ENCODE measurements around the gene NUB1.

NUB1 gene

DNA sequence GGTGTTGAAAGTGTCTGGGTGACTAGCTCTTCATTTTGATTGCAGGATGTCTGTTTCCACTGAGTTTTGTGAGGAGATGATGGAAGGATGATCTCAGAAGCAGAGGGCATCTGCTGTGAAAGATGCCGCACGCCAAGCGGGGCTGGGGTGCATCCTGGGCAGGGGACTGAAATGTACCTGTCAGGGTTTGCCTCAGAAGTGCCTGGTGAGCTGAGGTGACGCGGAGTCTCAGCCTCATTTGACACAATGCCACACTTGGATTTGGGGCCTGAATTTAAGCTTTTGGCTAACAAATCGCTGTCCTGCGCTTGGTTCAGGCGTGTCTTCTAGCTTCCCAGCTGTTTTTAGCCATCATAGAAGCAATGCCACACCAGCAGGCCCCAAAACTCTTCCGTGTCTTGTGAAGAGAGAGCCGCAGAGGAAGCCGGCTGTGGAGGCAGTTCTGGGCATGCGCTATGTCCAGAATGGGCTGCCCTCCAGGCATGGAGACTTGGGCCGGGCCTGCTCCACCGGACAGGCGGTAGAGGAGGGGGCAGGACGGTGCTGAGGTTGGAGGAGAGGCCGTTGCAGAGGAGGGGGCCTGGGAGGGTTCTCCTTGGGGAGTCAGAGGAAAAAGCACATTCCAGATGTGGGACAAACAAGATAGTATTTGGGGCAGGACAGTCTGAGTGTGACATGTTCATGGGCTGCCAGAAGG, 37.0 kb downstream of the NUB1 start:
- no peak for DNase-seq

DNA sequence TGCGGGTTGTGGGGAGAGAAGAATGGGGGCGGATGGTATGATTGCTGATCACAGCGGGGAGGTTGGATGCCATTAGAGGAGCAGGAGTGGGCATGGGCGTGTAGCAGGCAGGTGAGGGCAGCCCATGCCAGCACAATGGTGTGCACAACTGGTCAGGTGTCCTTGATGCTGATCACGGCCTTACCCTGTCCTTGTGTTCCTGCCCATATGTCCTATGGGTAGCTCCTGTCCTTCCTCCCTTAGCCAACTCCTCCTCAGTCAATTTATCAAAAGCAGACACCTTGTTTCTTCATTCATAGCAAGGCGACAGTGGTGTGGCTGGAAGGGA, 37.5 kb downstream of the NUB1 start:
- no peak for DNase-seq

- no peak for DNase-seq
These were observed 38.1 kb downstream of the NUB1 start for GRCh38 chr7:151379534-151380198.

DNA sequence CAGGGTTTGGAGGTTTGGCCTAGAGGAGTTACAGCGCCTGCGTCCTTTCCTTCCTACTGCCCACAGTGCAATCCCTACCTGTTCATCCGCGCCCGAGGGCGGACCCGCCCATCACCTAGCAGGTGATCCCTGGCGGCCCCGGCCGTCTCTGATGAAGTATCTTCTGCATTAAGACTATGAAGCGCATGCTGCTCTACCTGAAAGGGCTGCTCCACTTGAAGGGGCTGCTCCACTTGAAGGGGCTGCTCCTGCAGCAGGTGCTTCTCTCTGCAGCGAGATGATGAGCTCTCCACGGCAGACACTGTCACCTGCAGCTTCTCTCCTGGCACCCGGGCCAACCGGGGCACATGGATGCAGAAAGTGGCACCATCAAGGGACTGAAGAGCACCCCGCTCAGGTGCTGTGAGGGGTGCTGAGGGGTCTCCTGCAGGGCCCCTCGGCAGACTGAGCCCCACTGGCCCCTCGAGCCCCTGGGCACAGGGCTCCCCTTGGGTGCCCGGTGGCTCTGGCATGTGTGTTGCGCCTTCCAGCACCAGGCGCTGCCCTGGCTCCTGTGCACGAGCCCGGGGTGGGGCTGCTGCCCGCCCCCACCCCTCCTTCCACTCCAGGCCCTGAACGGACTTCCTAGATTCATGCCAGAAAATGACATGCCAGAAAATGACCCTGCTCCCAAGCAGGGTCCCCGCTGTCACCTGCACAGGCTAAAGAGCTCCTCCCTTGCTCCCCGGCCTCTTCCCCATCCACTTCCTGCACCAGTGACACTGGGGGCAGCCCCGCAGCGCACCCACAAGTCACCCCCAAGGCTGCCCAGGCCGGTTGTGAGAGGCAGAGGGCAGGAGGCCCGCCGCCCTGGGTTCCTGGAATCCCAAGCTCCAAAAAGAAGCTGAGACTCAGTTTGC, 38.8 kb downstream of the NUB1 start:
- DNase-seq, result no peak

DNA sequence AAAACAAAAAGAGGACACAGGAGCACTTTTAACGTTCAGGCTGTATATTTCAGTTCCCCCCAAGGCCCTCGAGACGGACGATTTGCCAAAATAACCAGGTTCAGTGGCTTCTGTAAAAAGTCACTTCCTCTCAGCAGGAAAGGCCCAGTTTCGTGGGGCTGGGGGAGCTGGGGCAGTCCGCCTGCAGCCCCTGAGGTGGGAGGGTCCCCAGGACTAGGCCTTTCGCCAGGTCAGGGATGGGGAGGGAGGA, 39.4 kb downstream of the NUB1 start:
- DNase-seq, result no peak

GRCh38 chr7:151381348-151382078, 39.9 kb downstream of the NUB1 start:
- DNase-seq, result no peak

GRCh38 chr7:151382079-151382885, 40.7 kb downstream of the NUB1 start:
- DNase-seq, result no peak

- DNase-seq, result no peak
These were observed 42.2 kb downstream of the NUB1 start for GRCh38 chr7:151383638-151384351.

DNA sequence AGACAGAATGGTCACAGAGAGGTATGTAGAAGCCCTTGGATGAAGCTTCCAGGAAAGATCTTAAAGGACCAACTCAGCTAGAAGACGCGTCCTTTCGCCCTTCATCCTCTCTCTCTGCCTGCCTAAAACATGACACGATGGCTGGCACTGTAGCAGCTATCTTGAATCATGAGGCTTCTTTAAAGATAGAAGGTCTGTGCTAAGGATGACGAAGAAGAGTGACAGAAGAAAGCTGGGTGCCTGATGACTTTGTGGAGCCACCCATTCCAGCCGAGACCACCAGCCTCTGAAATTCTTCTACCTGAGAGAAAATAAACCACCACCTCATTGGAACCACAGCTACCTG, 42.7 kb downstream of the NUB1 start:
- no peak for DNase-seq

GRCh38 chr7:151384776-151385625, 43.4 kb downstream of the NUB1 start:
- no peak for DNase-seq

DNA sequence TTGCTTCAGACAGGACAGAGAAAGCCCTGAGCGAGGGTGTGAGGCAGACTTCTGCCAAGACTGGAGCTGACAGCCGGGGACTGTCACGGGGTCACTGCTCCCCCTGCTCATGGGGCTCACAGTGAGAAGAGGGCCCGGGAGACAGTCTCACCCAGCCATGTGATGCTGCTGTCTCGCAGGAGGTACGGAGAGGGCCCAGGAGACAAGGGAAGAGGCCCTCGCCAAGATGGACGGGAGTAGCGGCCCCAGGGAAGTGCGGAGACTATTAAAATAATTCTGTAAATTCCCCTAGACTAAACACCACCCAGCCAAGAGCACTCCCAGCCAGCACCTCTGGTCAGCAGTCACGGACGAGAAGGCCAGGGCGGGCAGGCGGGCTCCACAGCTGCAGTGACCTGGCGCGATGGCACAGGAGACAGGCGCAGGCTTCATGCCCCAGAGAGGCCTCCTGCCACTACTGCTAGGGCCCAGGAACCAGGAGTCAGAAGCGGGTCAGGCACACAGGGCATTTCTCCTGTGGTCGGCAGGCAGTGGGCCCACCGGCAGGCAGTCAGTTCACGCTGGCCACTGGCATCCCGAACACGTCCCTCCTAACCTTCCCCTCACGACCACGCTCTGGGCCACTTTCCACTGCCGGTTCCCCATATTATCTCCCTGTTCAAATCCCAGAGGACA, 44.2 kb downstream of the NUB1 start:
- no peak for DNase-seq

DNA sequence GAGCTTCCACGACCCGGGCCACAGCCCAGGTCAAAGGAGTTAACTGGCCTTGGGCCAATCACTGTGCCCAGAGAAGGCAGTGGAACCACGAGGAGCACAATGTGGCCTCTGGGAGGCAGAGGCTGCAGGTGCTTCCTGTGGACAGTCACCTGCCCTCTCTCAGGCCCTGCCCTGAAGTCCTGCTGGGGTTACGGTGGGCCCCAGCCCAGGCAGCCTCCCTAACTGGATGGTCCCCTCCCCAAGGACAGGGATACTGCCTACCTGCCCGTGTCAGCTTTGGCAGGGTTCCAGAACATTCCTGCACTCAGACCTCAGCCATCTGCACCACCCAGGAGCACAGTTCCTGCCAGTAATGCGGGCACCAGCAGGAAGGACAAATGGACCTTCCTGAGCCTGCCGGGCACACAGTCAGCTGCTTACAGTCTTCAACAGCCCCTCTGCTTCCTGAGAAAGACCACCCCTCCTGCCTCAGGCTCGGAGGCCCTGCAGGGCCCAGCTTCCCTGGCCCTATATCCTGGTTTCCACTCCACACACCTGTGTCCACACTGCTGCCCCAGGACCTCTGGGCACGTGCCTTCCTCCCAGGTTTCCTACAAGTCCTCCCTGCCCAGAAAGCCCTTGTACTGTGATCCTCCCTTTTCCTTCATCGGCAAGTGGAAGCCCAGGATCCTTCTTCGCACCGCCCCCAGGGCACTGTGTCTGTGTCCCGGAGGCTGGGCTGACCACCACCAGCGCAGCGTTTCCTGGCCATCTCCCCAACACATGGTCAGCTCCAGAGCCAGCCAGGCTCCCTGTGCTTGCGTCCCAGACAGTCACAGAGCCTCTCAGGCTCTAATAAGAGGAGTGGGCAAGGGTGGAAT, 44.9 kb downstream of the NUB1 start:
- no peak for DNase-seq

DNA sequence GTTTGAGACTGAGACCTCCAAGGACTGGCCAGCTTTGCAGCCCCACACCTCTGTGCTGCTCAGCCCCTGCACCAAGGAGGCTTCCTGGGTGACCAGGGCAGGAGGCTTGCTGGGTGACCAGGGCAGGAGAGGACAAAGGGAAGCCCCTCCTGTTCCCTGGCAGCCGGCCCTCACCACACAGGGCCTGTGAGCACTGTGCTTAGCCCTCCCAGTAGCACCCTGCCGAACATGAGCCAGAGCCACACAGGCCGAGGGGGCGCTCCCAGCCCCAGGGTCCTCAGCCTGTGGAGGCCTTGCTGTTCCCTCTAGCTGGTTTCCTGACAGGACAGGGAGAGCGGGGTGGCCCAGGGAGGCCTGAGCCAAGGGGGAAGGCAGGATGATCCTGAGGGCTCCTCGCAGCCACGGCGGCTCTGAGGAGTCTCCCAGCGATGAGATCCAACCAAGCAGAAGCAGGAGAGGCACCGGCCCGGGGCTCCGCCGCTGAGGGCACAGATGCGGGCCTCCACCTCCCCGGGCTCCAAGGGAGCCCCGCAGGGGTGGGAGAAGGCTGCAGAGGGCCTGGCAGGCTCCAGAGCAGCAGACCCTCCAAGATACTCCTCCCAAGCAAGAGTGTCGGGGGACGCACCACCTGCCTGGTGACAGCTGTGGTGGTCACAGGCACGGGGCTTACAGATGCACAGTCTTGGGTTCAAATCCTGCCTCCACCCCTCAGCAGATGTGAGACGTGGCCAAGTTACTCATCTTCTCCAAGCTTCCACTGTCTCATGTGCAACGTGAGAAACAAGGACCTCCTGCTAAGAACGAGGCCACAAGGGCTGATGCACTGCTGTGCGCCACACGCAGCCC, 45.8 kb downstream of the NUB1 start:
- DNase-seq, result no peak

- DNase-seq, result no peak
These were observed 46.3 kb downstream of the NUB1 start for GRCh38 chr7:151388007-151388297.

DNA sequence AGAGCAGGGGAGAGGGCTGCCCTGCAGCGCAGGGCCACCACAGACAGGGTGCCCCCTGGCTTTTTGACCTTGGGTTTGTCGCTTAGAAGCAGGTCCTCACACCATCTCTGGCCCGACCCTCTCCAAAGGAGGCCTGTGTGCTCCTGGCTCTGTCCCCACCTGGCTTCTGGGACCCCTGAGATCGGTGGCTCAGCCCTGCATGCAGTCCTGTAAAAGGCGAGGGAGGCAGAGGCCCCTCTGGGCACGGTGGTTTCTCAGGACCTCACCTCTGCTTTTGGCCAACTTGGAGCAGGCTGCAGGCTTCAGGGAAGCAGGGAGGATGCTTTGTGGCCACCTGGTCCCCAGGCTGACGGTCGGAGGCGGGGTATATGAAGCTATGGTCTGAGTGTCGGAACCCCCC, 46.8 kb downstream of the NUB1 start:
- DNase-seq, result no peak

DNA sequence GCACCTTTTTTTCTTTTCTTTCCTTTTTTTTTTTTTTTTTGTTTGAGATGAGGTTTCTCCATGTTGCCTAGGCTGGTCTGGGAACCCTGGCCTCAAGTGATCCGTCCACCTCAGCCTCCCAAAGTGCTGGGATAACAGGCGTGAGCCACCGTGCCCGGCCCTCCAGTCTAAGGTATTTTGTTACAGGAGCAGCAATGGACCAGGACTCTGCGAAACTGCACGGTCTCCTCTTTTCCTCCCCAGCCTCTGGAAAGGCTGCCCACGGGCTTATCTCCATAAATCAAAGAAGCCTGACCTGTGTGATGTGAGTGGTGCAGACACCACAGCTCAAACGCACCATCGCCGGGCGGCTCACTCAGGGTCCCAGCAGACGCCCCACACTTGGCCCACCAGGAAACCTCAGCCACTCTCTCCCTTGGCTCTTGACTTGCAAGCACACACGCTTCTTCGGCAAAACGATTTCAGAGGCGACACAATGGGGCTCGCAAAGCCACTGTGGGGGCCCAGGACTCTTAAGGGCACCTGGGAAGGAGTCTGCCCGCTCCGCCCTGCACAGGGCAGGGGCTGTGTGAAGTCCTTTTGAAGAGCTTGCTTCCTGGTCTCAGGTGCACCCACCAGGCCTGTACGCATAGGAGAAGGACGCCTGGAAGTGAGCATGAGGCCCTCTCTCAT, 47.6 kb downstream of the NUB1 start:
- no peak for DNase-seq

DNA sequence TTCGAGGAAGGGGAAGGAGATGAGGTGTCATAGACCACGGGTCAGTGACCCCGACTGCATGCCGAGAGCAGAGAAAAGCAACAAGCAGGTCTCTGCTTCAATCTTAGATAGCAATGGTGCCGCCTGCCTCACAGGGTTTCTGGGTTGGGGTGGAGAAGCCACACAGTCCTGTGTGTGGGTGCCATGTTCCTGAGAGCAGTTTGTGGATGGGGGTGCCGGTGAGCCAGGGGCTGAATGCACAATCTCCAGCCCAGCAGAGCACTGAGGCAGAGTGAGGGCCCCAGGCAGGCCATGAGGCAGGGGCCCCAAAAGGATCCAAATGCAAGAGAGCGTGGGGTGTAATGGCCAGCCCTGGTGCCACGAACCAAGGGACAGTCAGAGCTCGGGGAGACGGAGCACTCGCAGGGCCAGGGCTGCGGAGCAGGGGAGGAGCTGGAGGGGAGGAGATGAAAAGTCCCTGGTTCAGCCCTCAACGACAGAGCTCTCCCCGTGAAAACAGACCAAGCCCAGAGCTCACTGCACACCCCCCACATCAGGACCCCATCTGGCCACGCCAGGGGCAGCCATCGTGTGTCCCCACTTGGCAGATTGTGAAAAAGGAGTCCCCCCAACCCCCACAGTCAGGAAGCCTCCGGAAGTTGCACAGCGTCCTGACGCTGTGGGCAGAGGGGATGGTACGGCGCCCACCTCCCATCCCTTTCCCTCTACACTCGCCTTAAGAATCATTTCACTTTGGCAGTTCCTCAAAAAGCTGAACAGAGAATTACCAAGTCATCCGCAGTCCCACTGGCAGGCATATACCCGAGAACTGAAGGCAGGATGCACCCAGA, 48.4 kb downstream of the NUB1 start:
- DNase-seq, result no peak

Data from fibroblast of skin of abdomen (primary cell).